Measurements from ENCODE around the gene PLB1. TPM values are rescaled to one million over a fixed set of nuclear protein-coding genes. Genes with fewer than 3 reads are reported as not detected.
"Not testable (repeated sequence)": the region's sequence is repeated elsewhere in the genome, so short reads cannot be mapped to it uniquely, and the experiment has no call there.

The PLB1 gene
- polyA plus RNA-seq, 3 donors from 2014 or later, result 0.43 to 1.2 TPM; not detected in 1

GRCh38 chr2:28454016-28454930 is 41.6 kb upstream of the PLB1 start:
- Mint-ChIP-seq H3K4me3 (no peak overlapping the region), H3K9me3 (no peaks in the 10 kb centered on the region), H3K4me1 (peaks cover 4 to 7% of the 10 kb centered on the region in 2 donors), H3K36me3 (no peaks in the 10 kb centered on the region), H3K27ac (peak overlapping the region in 1 of 6 donors; percentile 49), H3K27me3 (ENCODE audit: low read depth in 3 of 3) (peaks cover 0 to 1% (median 1%) of the 10 kb centered on the region in 3 donors)
- no peak for DNase-seq

GRCh38 chr2:28457237-28457636 is 38.6 kb upstream of the PLB1 start:
- Mint-ChIP-seq H3K4me1 (peaks cover 4 to 6% of the 10 kb centered on the region in 2 donors), H3K27ac (no peak overlapping the region), H3K4me3 (no peak overlapping the region), H3K36me3 (peaks cover 0 to 4% (median 3%) of the 10 kb centered on the region in 3 donors), H3K27me3 (ENCODE audit: low read depth in 3 of 3) (peaks cover 0 to 2% (median 1%) of the 10 kb centered on the region in 3 donors), H3K9me3 (peaks cover 0 to 3% (median 0%) of the 10 kb centered on the region in 6 donors)
- DNase-seq, result no peak

GRCh38 chr2:28461056-28461455 is 34.8 kb upstream of the PLB1 start:
- no peak overlapping the region for H3K4me3 Mint-ChIP-seq
- H3K4me1 Mint-ChIP-seq, result no peaks in the 10 kb centered on the region
- peaks cover 0 to 2% (median 1%) of the 10 kb centered on the region in 3 donors for H3K27me3 Mint-ChIP-seq (ENCODE audit: low read depth in 3 of 3)
- H3K36me3 Mint-ChIP-seq, result peaks cover 0 to 13% (median 7%) of the 10 kb centered on the region in 3 donors
- H3K9me3 Mint-ChIP-seq, result peaks cover 0 to 3% (median 0%) of the 10 kb centered on the region in 6 donors
- no peak for DNase-seq
- H3K27ac Mint-ChIP-seq, result no peak overlapping the region

DNA sequence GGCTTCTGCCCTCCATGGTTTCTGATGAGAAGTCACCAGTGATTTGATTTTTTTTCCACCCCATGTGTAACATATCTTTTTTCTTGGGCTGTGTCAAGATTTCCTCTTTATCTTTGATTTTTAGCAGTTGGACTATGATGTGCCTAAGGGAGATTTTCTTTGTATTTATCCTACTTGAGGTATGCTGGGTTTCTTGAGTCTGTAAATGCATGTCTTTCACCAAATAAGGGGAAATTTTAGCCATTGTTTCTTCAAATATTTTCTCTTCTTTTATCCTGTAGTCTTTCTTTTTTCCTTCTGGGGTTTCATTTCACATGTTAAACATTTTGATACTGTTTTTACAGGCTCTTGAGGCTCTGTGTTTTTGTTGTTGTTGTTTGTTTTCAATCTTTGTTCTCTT is 33.7 kb upstream of the PLB1 start:
- Mint-ChIP-seq H3K4me1 (no peaks in the 10 kb centered on the region), H3K9me3 (peaks cover 0 to 3% (median 0%) of the 10 kb centered on the region in 6 donors), H3K4me3 (no peak overlapping the region), H3K27ac (peak overlapping the region in 1 of 6 donors; percentile 55), H3K27me3 (ENCODE audit: low read depth in 3 of 3) (peaks cover 0 to 2% (median 1%) of the 10 kb centered on the region in 3 donors), H3K36me3 (peaks cover 0 to 13% (median 7%) of the 10 kb centered on the region in 3 donors)
- no peak for DNase-seq

- Mint-ChIP-seq H3K27ac (no peak overlapping the region), H3K4me1 (no peaks in the 10 kb centered on the region), H3K9me3 (peaks cover 0 to 3% (median 0%) of the 10 kb centered on the region in 6 donors), H3K4me3 (no peak overlapping the region), H3K27me3 (ENCODE audit: low read depth in 3 of 3) (peaks cover 0 to 4% (median 1%) of the 10 kb centered on the region in 3 donors), H3K36me3 (peaks cover 0 to 13% (median 7%) of the 10 kb centered on the region in 3 donors)
- DNase-seq, result no peak
Measured at GRCh38 chr2:28463211-28463816, 32.5 kb upstream of the PLB1 start.

DNA sequence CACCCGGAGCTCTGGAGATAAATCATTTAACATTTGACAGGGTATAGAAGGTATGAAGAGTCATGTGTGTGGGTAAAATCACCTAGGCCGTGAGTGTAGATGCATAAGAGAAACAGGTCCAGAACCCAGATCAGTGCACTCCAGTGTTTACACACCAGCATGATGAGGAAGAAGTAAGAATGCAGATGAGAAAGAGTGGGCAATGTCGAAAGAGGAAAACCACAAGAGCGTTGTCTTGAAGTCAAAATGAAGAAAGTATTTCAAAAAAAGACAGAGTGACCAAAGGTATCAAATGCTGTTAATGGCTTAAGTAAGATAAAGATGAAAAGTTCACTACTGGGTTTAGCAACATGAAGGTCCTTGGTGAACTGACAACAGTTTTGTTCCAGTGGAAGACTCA is 32.0 kb upstream of the PLB1 start:
- Mint-ChIP-seq H3K36me3 (peaks cover 0 to 13% (median 7%) of the 10 kb centered on the region in 3 donors), H3K4me1 (no peaks in the 10 kb centered on the region), H3K27me3 (ENCODE audit: low read depth in 3 of 3) (peaks cover 0 to 4% (median 3%) of the 10 kb centered on the region in 3 donors), H3K9me3 (peaks cover 0 to 3% (median 0%) of the 10 kb centered on the region in 6 donors), H3K27ac (no peak overlapping the region), H3K4me3 (no peak overlapping the region)
- DNase-seq, result no peak

- Mint-ChIP-seq H3K27me3 (ENCODE audit: low read depth in 3 of 3) (peaks cover 0 to 4% (median 3%) of the 10 kb centered on the region in 3 donors), H3K9me3 (peaks cover 0 to 3% (median 0%) of the 10 kb centered on the region in 6 donors), H3K27ac (peak overlapping the region in 1 of 6 donors; percentile 38), H3K36me3 (peaks cover 0 to 13% (median 7%) of the 10 kb centered on the region in 3 donors), H3K4me1 (peaks cover 0 to 3% of the 10 kb centered on the region in 2 donors), H3K4me3 (no peak overlapping the region)
- no peak for DNase-seq
Measured at GRCh38 chr2:28465148-28465885, 30.5 kb upstream of the PLB1 start.

DNA sequence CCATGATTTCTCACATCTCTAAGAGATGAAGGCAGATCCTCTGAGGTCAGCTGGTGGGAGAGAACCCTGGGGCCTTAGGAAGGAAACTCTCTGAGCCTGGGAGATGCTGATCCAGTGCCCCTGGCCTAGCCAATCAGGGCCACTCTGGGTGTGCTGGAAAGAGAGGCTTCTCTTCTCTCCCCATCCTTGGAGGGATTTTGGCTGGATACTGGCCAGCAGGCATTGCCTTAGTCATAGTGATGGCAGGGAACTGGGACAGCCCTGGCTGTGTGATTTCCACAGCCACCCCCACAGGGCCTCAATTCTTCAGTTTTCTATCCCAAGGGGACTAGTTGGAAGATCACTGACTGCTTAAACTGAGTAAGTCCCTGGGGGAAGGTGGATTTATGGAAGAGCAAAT is 26.6 kb upstream of the PLB1 start:
- DNase-seq, result no peak

GRCh38 chr2:28469947-28470535 is 25.8 kb upstream of the PLB1 start:
- no peak for DNase-seq
- Mint-ChIP-seq H3K36me3 (peaks cover 0 to 4% (median 0%) of the 10 kb centered on the region in 3 donors), H3K4me1 (peaks cover 0 to 10% of the 10 kb centered on the region in 2 donors), H3K9me3 (no peaks in the 10 kb centered on the region), H3K4me3 (no peak overlapping the region), H3K27me3 (ENCODE audit: low read depth in 3 of 3) (peaks cover 3 to 5% (median 4%) of the 10 kb centered on the region in 3 donors), H3K27ac (peak overlapping the region in 2 of 6 donors; percentile 29 to 51)

More for the DNA sequence above, 26.6 kb upstream of the PLB1 start:
- Mint-ChIP-seq H3K27me3 (ENCODE audit: low read depth in 3 of 3) (peaks cover 3 to 4% (median 3%) of the 10 kb centered on the region in 3 donors), H3K27ac (peak overlapping the region in 1 of 6 donors; percentile 49), H3K4me3 (no peak overlapping the region), H3K9me3 (no peaks in the 10 kb centered on the region), H3K36me3 (peaks cover 0 to under 1% (median 0%) of the 10 kb centered on the region in 3 donors), H3K4me1 (peaks cover 0 to 10% of the 10 kb centered on the region in 2 donors)

- Mint-ChIP-seq H3K27me3 (ENCODE audit: low read depth in 3 of 3) (peaks cover 3 to 5% (median 4%) of the 10 kb centered on the region in 3 donors), H3K36me3 (peaks cover 0 to 4% (median 0%) of the 10 kb centered on the region in 3 donors), H3K27ac (peak overlapping the region in 1 of 6 donors; percentile 8), H3K9me3 (no peaks in the 10 kb centered on the region), H3K4me1 (peaks cover 0 to 10% of the 10 kb centered on the region in 2 donors), H3K4me3 (no peak overlapping the region)
- DNase-seq, result no peak
Measured at GRCh38 chr2:28470759-28471158, 25.1 kb upstream of the PLB1 start.

- DNase-seq, result no peak
- Mint-ChIP-seq H3K4me1 (peaks cover 0 to 10% of the 10 kb centered on the region in 2 donors), H3K4me3 (no peak overlapping the region), H3K27me3 (ENCODE audit: low read depth in 3 of 3) (peaks cover 3 to 5% (median 4%) of the 10 kb centered on the region in 3 donors), H3K27ac (no peak overlapping the region), H3K9me3 (no peaks in the 10 kb centered on the region), H3K36me3 (peaks cover 0 to 4% (median 0%) of the 10 kb centered on the region in 3 donors)
Measured at GRCh38 chr2:28471214-28471613, 24.6 kb upstream of the PLB1 start.

DNA sequence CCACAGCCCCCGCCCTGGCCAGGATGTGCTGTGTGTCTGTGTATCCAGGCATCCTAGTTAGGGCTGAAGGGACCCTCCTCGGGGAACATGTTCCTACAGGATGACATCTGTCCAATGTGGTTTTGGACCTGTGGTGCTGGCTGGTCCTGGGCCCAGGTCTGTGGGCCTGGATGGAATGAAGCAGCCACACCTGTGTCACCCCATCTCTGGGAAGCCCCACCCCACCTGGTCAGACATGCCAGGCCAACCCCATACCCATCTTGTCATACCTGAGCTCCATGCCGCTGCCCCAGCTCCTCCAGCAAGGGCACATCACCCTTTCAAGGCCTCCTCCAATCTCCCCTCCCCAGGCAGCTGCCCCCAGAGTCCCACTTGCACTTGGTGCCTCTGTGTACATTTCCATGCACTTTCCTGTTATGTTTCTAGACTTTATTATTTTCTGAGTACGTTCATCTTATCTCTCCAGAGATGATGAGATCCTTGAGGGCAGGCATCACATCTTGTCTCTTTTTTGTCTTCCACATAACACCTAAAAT is 24.1 kb upstream of the PLB1 start:
- Mint-ChIP-seq H3K27ac (no peak overlapping the region), H3K36me3 (peaks cover 0 to 4% (median 0%) of the 10 kb centered on the region in 3 donors), H3K4me1 (peaks cover 0 to 10% of the 10 kb centered on the region in 2 donors), H3K27me3 (ENCODE audit: low read depth in 3 of 3) (peaks cover 4 to 5% (median 5%) of the 10 kb centered on the region in 3 donors), H3K4me3 (no peak overlapping the region), H3K9me3 (no peaks in the 10 kb centered on the region)
- DNase-seq, result no peak

DNA sequence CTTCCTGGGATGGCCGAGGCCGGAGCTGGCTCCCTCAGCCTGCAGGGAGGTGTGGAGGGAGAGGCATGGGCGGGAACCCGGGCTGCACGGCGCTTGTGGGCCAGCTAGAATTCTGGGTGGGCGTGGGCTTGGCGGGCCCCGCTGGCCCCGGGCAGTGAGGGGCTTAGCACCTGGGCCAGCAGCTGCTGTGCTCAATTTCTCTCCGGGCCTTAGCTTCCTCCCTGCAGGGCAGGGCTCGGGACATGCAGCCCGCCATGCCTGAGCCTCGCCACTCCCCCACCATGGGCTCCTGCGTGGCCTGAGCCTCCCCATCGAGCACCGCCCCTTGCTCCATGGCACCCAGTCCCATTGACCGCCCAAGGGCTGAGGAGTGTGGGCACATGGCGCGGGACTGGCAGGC is 23.2 kb upstream of the PLB1 start:
- not testable (repeated sequence) for H3K4me3 Mint-ChIP-seq; H3K27ac Mint-ChIP-seq; DNase-seq; H3K9me3 Mint-ChIP-seq; H3K36me3 Mint-ChIP-seq; H3K27me3 Mint-ChIP-seq (ENCODE audit: low read depth in 3 of 3)
- peaks cover 0 to 10% of the 10 kb centered on the region in 2 donors for H3K4me1 Mint-ChIP-seq
